ENCODE measurements around the gene MSANTD7. TPM values are rescaled to one million over a fixed set of nuclear protein-coding genes. Genes with fewer than 3 reads are reported as not detected.

The MSANTD7 gene
- total and polyA plus RNA-seq, 2 of the 13 experiments (the other 11 are each of a cell fraction or from before 2014, with no cell fraction given): 3.7 to 16.7 TPM

DNA sequence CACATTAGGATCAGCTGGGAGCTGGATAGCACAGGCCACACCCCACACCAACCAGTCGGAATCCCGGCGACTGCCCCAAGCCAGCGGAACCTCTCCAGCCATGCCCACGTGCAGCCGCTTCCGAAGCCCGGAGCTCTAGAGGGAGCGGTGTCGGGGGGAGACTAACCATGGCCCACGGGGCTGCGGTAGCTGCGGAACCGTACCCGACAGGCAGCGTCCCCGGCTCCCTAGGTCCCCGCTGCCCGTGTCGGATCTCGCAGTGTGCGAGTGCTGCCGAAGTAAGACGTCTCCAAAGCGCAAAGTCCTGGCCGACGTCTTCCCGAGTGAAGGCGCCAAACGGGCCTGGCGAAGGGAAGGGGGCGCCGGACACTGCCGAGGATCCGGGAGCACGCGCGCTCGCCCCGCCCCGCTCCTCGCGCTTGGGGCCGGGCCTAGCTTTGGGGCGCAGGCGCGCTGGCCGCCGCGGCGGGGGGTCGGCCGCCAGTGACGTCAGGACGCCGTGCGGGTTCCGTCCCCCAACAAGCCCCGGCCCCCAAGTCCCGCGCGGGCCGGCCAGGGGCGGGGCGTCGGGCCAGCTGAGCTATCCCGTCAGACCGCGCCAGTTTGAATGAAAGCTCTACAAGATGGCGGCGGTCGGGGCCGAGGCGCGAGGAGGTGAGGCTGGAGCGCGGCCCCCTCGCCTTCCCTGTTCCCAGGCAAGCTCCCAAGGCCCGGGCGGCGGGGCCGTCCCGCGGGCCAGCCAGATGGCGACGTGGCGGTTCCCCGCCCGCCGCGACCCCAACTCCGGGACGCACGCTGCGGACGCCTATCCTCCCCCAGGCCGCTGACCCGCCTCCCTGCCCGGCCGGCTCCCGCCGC is 40.4 kb downstream of the MSANTD7 start, which contains the start of gene SUV39H2 (continued):
- TF ChIP-seq RXRB (CRISPR knock-in tag; IDR thresholded peaks at IDR 0.05; ENCODE audit: borderline replicate concordance) (peak; percentile 21; the same call in 1 of the 2 replicates), SALL2 (CRISPR knock-in tag; IDR thresholded peaks at IDR 0.05) (peak; percentile 89), ZNF782 (CRISPR knock-in tag; IDR thresholded peaks at IDR 0.05; ENCODE audit: borderline replicate concordance) (peak; percentile 80), ZNF484 (CRISPR knock-in tag; IDR thresholded peaks at IDR 0.05; ENCODE audit: borderline replicate concordance, low read depth) (no peak), MTF2 (CRISPR knock-in tag; IDR thresholded peaks at IDR 0.05; ENCODE audit: borderline replicate concordance) (no peak; the same call in 1 of the 2 replicates), PHF20 (CRISPR knock-in tag; IDR thresholded peaks at IDR 0.05) (peak; percentile 53; the same call in 1 of the 2 replicates), RFX3 (CRISPR knock-in tag; IDR thresholded peaks at IDR 0.05) (no peak), ZNF121 (CRISPR knock-in tag; IDR thresholded peaks at IDR 0.05) (peak; percentile 45; the same call in 1 of the 2 replicates), RORA (CRISPR knock-in tag; IDR thresholded peaks at IDR 0.05) (no peak), ZNF7 (CRISPR knock-in tag; IDR thresholded peaks at IDR 0.05) (no peak), JUND (CRISPR knock-in tag; IDR thresholded peaks at IDR 0.05) (peak; percentile 63; the same call in 1 of the 2 replicates), FOXM1 (CRISPR knock-in tag; IDR thresholded peaks at IDR 0.05) (no peak), HNF4G (IDR thresholded peaks at IDR 0.05; ENCODE audit: borderline replicate concordance, low read depth, low read length) (peak; percentile 5; the same call in 1 of the 2 replicates), HNF4G (CRISPR knock-in tag; IDR thresholded peaks at IDR 0.05; ENCODE audit: borderline replicate concordance, low read depth) (no peak), KAT8 (CRISPR knock-in tag; IDR thresholded peaks at IDR 0.05) (peak; percentile 80), DPF2 (CRISPR knock-in tag; IDR thresholded peaks at IDR 0.05; ENCODE audit: borderline replicate concordance, low read depth) (no peak), ESRRA (CRISPR knock-in tag; IDR thresholded peaks at IDR 0.05; ENCODE audit: low read depth) (peak; percentile 46), ZNF510 (CRISPR knock-in tag; IDR thresholded peaks at IDR 0.05; ENCODE audit: low read depth) (peak; percentile 44; the same call in 1 of the 2 replicates), SRSF4 (IDR thresholded peaks at IDR 0.05; ENCODE audit: low read depth, low read length, poor library complexity, severe bottlenecking) (no peak), ZNF225 (CRISPR knock-in tag; IDR thresholded peaks at IDR 0.05) (no peak), JDP2 (CRISPR knock-in tag; IDR thresholded peaks at IDR 0.05; ENCODE audit: borderline replicate concordance) (no peak), ZNF547 (CRISPR knock-in tag; IDR thresholded peaks at IDR 0.05) (peak; percentile 81), ZNF17 (CRISPR knock-in tag; IDR thresholded peaks at IDR 0.05) (no peak), PRMT3 (CRISPR knock-in tag; IDR thresholded peaks at IDR 0.05; ENCODE audit: borderline replicate concordance, low read depth) (no peak; the same call in 1 of the 2 replicates), ZNF746 (CRISPR knock-in tag; IDR thresholded peaks at IDR 0.05) (peak; percentile 63; the same call in 1 of the 2 replicates)
- TF ChIP-seq, protein P1, sequence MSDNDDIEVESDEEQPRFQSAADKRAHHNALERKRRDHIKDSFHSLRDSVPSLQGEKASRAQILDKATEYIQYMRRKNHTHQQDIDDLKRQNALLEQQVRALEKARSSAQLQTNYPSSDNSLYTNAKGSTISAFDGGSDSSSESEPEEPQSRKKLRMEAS (IDR thresholded peaks at IDR 0.05): peak; percentile 91
- TF ChIP-seq, protein P2, sequence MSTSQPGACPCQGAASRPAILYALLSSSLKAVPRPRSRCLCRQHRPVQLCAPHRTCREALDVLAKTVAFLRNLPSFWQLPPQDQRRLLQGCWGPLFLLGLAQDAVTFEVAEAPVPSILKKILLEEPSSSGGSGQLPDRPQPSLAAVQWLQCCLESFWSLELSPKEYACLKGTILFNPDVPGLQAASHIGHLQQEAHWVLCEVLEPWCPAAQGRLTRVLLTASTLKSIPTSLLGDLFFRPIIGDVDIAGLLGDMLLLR (CRISPR knock-in tag; IDR thresholded peaks at IDR 0.05): peak; percentile 40; the same call in 1 of the 2 replicates
- TF ChIP-seq, protein P3, sequence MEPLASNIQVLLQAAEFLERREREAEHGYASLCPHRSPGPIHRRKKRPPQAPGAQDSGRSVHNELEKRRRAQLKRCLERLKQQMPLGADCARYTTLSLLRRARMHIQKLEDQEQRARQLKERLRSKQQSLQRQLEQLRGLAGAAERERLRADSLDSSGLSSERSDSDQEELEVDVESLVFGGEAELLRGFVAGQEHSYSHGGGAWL (CRISPR knock-in tag; IDR thresholded peaks at IDR 0.05): peak; percentile 70
- TF ChIP-seq, protein P4, sequence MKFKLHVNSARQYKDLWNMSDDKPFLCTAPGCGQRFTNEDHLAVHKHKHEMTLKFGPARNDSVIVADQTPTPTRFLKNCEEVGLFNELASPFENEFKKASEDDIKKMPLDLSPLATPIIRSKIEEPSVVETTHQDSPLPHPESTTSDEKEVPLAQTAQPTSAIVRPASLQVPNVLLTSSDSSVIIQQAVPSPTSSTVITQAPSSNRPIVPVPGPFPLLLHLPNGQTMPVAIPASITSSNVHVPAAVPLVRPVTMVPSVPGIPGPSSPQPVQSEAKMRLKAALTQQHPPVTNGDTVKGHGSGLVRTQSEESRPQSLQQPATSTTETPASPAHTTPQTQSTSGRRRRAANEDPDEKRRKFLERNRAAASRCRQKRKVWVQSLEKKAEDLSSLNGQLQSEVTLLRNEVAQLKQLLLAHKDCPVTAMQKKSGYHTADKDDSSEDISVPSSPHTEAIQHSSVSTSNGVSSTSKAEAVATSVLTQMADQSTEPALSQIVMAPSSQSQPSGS (CRISPR knock-in tag; IDR thresholded peaks at IDR 0.05): no peak; the same call in 1 of the 2 replicates
